SK-N-SH treated with all-trans-retinoic acid at 6 μM for 48 hours (cell line): Measurements from ENCODE around the gene ARHGEF37.

Experiments used
- ATAC-seq: fragments of 200-7000 bp; cut with Tn5 transposase; 3 replicates; pipeline ENCODE4 v1.9.1; 2020; ENCODE audit warnings: mild to moderate bottlenecking, moderate library complexity
- ARNTL ChIP-seq: fragments of 450-650 bp; formaldehyde crosslinking; IDR thresholded peaks from 2 replicates; pipeline ENCODE4 v1.5.0; 2020; ENCODE audit warnings: low read depth, mild to moderate bottlenecking, moderate library complexity, borderline replicate concordance
- BACH2 ChIP-seq: fragments of 250-450 bp; sonication (Bioruptor Pico); IDR thresholded peaks from 2 replicates; pipeline ENCODE4 v1.9.0; 2021; ENCODE audit warnings: mild to moderate bottlenecking, borderline replicate concordance
- CREB5 ChIP-seq: fragments of 250-450 bp; sonication (Bioruptor Pico); IDR thresholded peaks from 2 replicates; pipeline ENCODE4 v1.5.1; 2020; ENCODE audit warnings: low read depth, mild to moderate bottlenecking, moderate library complexity
- CSDC2 ChIP-seq: fragments of 250-450 bp; sonication (Bioruptor Pico); IDR thresholded peaks from 2 replicates; pipeline ENCODE4 v1.5.0; 2020; ENCODE audit warnings: mild to moderate bottlenecking, moderate library complexity
- CSRNP3 ChIP-seq: fragments of 250-450 bp; sonication (Bioruptor Pico); IDR thresholded peaks from 2 replicates; pipeline ENCODE4 v1.5.1; 2021; ENCODE audit warnings: mild to moderate bottlenecking, moderate library complexity
- GLIS3 ChIP-seq: fragments of 250-450 bp; sonication (Bioruptor Pico); IDR thresholded peaks from 2 replicates; pipeline ENCODE4 v1.5.0; 2020; ENCODE audit warnings: mild to moderate bottlenecking, moderate library complexity
- ISL1 ChIP-seq: fragments of 250-450 bp; sonication (Bioruptor Pico); IDR thresholded peaks from 2 replicates; pipeline ENCODE4 v2.1.2; 2022; ENCODE audit warnings: mild to moderate bottlenecking, moderate library complexity
- POU6F1 ChIP-seq: fragments of 250-450 bp; sonication (Bioruptor Pico); IDR thresholded peaks from 2 replicates; pipeline ENCODE4 v1.8.0; 2021; ENCODE audit warnings: low read depth, mild to moderate bottlenecking, moderate library complexity, borderline replicate concordance
- PPARA ChIP-seq: fragments of 250-450 bp; sonication (Bioruptor Pico); IDR thresholded peaks from 2 replicates; pipeline ENCODE4 v1.5.0; 2020; ENCODE audit warnings: mild to moderate bottlenecking, borderline replicate concordance
- RARB ChIP-seq: fragments of 250-450 bp; sonication (Bioruptor Pico); IDR thresholded peaks from 2 replicates; pipeline ENCODE4 v1.8.0; 2021; ENCODE audit warnings: mild to moderate bottlenecking, moderate library complexity
- SNAI2 ChIP-seq: fragments of 250-450 bp; sonication (Bioruptor Pico); IDR thresholded peaks from 2 replicates; pipeline ENCODE4 v1.5.0; 2020; ENCODE audit warnings: mild to moderate bottlenecking, moderate library complexity
- TCF4 ChIP-seq: fragments of 250-450 bp; sonication (Bioruptor Pico); IDR thresholded peaks from 2 replicates; pipeline ENCODE4 v1.8.0; 2021; ENCODE audit warnings: mild to moderate bottlenecking, moderate library complexity, borderline replicate concordance
- TOX ChIP-seq: fragments of 250-450 bp; sonication (Bioruptor Pico); IDR thresholded peaks from 2 replicates; pipeline ENCODE4 v1.8.0; 2021; ENCODE audit warnings: mild to moderate bottlenecking, moderate library complexity, borderline replicate concordance
- TSHZ2 ChIP-seq: fragments of 250-450 bp; sonication (Bioruptor Pico); IDR thresholded peaks from 2 replicates; pipeline ENCODE4 v1.5.0; 2020; ENCODE audit warnings: mild to moderate bottlenecking, moderate library complexity
- ZC3H10 ChIP-seq: fragments of 250-450 bp; sonication (Bioruptor Pico); IDR thresholded peaks from 2 replicates; pipeline ENCODE4 v1.5.1; 2021; ENCODE audit warnings: mild to moderate bottlenecking, moderate library complexity
- ZFP3 ChIP-seq: fragments of 250-450 bp; sonication (Bioruptor Pico); IDR thresholded peaks from 2 replicates; pipeline ENCODE4 v1.5.0; 2020; ENCODE audit warnings: mild to moderate bottlenecking, moderate library complexity
- ZFP30 ChIP-seq: fragments of 450-650 bp; formaldehyde crosslinking; IDR thresholded peaks from 2 replicates; pipeline ENCODE4 v1.5.0; 2022; ENCODE audit warnings: mild to moderate bottlenecking, moderate library complexity
- ZNF565 ChIP-seq: fragments of 450-650 bp; formaldehyde crosslinking; conservative IDR thresholded peaks from 2 replicates; pipeline ENCODE4 v1.5.0; 2020; ENCODE audit warnings: low read depth, mild to moderate bottlenecking, moderate library complexity
- ZNF8 ChIP-seq: fragments of 450-650 bp; formaldehyde crosslinking; IDR thresholded peaks from 2 replicates; pipeline ENCODE4 v1.5.0; 2020; ENCODE audit warnings: mild to moderate bottlenecking, moderate library complexity

Gene ARHGEF37

GRCh38 chr5:149672701-149673476 lies 91.6 kb downstream of the ARHGEF37 start:
- no peak for ATAC-seq
- no peak for TF ChIP-seq ZNF8 (CRISPR knock-in tag)
- TF ChIP-seq TSHZ2 (CRISPR knock-in tag): no peak
- TF ChIP-seq, all 23 proteins: peak for 0

GRCh38 chr5:149674686-149675085 lies 93.4 kb downstream of the ARHGEF37 start:
- ATAC-seq: no peak
- TF ChIP-seq TOX (CRISPR knock-in tag) (no peak), PPARA (CRISPR knock-in tag) (no peak)

- ATAC-seq: no peak
- TF ChIP-seq TCF4 (CRISPR knock-in tag) (no peak), ZFP30 (CRISPR knock-in tag) (no peak)
Measured at GRCh38 chr5:149675610-149676201, 94.4 kb downstream of the ARHGEF37 start.

GRCh38 chr5:149677731-149678130 lies 96.4 kb downstream of the ARHGEF37 start:
- ATAC-seq: no peak
- TF ChIP-seq CSRNP3 (no peak), GLIS3 (no peak), RARB (CRISPR knock-in tag) (no peak), POU6F1 (no peak), TOX (CRISPR knock-in tag) (no peak)

GRCh38 chr5:149679876-149680809 lies 98.8 kb downstream of the ARHGEF37 start:
- ATAC-seq: no peak

More at GRCh38 chr5:149679876-149680809, 98.8 kb downstream of the ARHGEF37 start:
- no peak for TF ChIP-seq CREB5 (CRISPR knock-in tag)
- TF ChIP-seq TOX (CRISPR knock-in tag): no peak
- TF ChIP-seq ZFP3 (CRISPR knock-in tag): no peak
- no peak for TF ChIP-seq SNAI2 (CRISPR knock-in tag)
- TF ChIP-seq PPARA (CRISPR knock-in tag): no peak
- no peak for TF ChIP-seq ZNF565 (CRISPR knock-in tag)
- TF ChIP-seq GLIS3: no peak
- TF ChIP-seq CSDC2: no peak
- TF ChIP-seq ZC3H10 (CRISPR knock-in tag): no peak
- no peak for TF ChIP-seq ARNTL
- TF ChIP-seq CSRNP3: no peak
- TF ChIP-seq ZNF8 (CRISPR knock-in tag): no peak
- no peak for TF ChIP-seq RARB (CRISPR knock-in tag)
- TF ChIP-seq BACH2 (CRISPR knock-in tag): no peak
- TF ChIP-seq ISL1 (CRISPR knock-in tag): no peak
- TF ChIP-seq TSHZ2 (CRISPR knock-in tag): no peak
